GM20431 (cell line): ENCODE measurements around the gene JAKMIP2.

Experiments used
- in situ Hi-C: fragments of 300-500 bp; cut with MseI, MboI; formaldehyde crosslinking; loops from one replicate; pipeline ENCODE4 v1.15.0; 2020; ENCODE audit warnings: low sequenced_read_pairs; ENCODE audit not compliant: unreplicated experiment

The JAKMIP2 gene

GRCh38 chr5:147796556-147797308, 14.2 kb upstream of the JAKMIP2 start:
- in situ Hi-C loops = no loop called here

GRCh38 chr5:147791181-147791580, 8.7 kb upstream of the JAKMIP2 start:
- in situ Hi-C loops = no loop called here

GRCh38 chr5:147789820-147790219, 7.3 kb upstream of the JAKMIP2 start:
- in situ Hi-C loops = no loop called here

- in situ Hi-C loops = no loop called here
Observed at GRCh38 chr5:147788023-147788422, 5.5 kb upstream of the JAKMIP2 start.

- in situ Hi-C loops = no loop called here
Observed at GRCh38 chr5:147786142-147786541, 3.6 kb upstream of the JAKMIP2 start.

- in situ Hi-C loops = no loop called here
Observed at GRCh38 chr5:147784146-147784987, 1.8 kb upstream of the JAKMIP2 start.

GRCh38 chr5:147780924-147781573, 1.5 kb downstream of the JAKMIP2 start:
- in situ Hi-C loops = no loop called here

GRCh38 chr5:147779694-147780093, 2.8 kb downstream of the JAKMIP2 start:
- in situ Hi-C loops = no loop called here

GRCh38 chr5:147776989-147777388, 5.5 kb downstream of the JAKMIP2 start:
- in situ Hi-C loops = no loop called here

GRCh38 chr5:147773587-147773986, 8.9 kb downstream of the JAKMIP2 start:
- in situ Hi-C loops = no loop called here

- in situ Hi-C loops = no loop called here
Observed at GRCh38 chr5:147773139-147773538, 9.4 kb downstream of the JAKMIP2 start.

- in situ Hi-C loops = no loop called here
Observed at GRCh38 chr5:147767048-147767447, 15.5 kb downstream of the JAKMIP2 start.

- in situ Hi-C loops = no loop called here
Observed at GRCh38 chr5:147763791-147764525, 18.6 kb downstream of the JAKMIP2 start.

- in situ Hi-C loops = no loop called here
Observed at GRCh38 chr5:147760086-147760875, 22.2 kb downstream of the JAKMIP2 start.

- in situ Hi-C loops = no loop called here
Observed at GRCh38 chr5:147759441-147759840, 23.1 kb downstream of the JAKMIP2 start.

GRCh38 chr5:147756566-147756965, 26.0 kb downstream of the JAKMIP2 start:
- in situ Hi-C loops = no loop called here

GRCh38 chr5:147754372-147755122, 28.0 kb downstream of the JAKMIP2 start:
- in situ Hi-C loops = no loop called here

- in situ Hi-C loops = no loop called here
Observed at GRCh38 chr5:147753765-147754164, 28.8 kb downstream of the JAKMIP2 start.
